Activated CD4-positive, CD25-positive, alpha-beta regulatory T cell treated with anti-CD3 and anti-CD28 coated beads, Interleukin-2, amount 50 U/mL, for 16 hours (primary cell): Measurements from ENCODE around the gene RETN.

Experiments
- DNase-seq: peaks from one replicate; pipeline ENCODE4 v3.0.0-alpha.2; 2020; ENCODE audit warnings: low read depth, low spot score

RETN gene

GRCh38 chr19:7657131-7657751 is 11.6 kb upstream of the RETN start:
- DNase-seq: no peak

GRCh38 chr19:7658219-7658686 is 10.6 kb upstream of the RETN start:
- DNase-seq: no peak

- DNase-seq: no peak
Measured at GRCh38 chr19:7661744-7662538, 6.9 kb upstream of the RETN start.

GRCh38 chr19:7662657-7663056 is 6.2 kb upstream of the RETN start:
- DNase-seq: no peak

DNA sequence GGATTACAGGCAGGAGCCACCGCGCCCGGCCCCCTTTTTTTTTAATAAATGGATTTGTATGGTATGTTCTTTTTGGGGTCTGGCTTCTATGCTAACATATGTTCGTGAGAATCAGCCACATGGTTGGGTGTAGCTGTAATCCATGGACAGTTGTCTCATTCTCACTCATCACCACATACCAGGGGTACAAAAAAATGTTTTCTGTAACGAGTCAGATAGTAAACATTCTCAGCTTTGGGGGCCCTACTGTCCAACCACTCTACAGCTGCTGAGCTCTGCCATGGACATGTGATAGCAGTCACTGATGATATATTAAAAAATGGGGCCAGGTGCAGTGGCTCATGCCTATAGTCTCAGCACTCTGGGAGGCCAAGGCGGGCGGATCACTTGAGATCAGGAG is 5.1 kb upstream of the RETN start:
- no peak for DNase-seq

DNA sequence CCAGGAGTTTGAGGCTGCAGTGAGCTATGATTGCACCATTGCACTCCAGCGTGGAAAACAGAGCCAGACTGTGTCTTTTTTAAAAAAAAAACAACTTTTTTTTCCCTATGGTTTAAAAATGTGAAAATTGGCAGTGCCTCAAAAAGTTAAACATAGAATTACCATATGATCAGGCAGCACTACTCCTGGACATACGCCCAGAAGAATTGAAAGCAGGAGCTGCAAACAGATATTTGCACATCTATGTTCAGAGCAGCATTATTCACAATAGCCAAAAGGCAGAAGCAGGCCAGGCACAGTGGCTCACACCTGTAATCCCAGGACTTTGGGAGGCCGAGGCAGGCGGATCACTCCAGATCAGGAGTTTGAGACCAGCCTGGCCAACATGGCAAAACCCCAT is 3.8 kb upstream of the RETN start:
- DNase-seq: no peak

GRCh38 chr19:7669641-7670040 is 792 bp downstream of the RETN start:
- no peak for DNase-seq

GRCh38 chr19:7670150-7670783 is 1.4 kb downstream of the RETN start:
- no peak for DNase-seq

DNA sequence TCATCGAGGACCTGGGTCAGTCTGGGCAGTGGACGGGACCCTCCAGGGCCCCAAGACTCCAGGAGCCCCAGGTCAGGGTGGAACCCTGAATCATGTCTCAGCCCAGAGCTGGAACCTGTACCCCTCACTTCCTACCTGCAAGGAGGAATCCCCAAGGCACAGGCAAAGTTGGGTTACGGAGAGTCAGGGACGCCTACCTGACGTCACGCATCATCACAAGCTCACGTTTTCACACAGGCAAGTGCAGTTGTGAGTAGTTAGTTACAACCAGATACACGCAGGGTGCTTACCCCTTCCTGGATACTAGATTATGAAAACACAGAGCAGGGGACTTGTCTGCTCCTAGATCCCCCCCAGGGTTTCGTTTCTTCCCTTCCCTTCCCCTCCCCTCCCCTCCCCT is 1.9 kb downstream of the RETN start:
- DNase-seq: no peak

GRCh38 chr19:7672522-7672921 is 3.7 kb downstream of the RETN start:
- no peak for DNase-seq

DNA sequence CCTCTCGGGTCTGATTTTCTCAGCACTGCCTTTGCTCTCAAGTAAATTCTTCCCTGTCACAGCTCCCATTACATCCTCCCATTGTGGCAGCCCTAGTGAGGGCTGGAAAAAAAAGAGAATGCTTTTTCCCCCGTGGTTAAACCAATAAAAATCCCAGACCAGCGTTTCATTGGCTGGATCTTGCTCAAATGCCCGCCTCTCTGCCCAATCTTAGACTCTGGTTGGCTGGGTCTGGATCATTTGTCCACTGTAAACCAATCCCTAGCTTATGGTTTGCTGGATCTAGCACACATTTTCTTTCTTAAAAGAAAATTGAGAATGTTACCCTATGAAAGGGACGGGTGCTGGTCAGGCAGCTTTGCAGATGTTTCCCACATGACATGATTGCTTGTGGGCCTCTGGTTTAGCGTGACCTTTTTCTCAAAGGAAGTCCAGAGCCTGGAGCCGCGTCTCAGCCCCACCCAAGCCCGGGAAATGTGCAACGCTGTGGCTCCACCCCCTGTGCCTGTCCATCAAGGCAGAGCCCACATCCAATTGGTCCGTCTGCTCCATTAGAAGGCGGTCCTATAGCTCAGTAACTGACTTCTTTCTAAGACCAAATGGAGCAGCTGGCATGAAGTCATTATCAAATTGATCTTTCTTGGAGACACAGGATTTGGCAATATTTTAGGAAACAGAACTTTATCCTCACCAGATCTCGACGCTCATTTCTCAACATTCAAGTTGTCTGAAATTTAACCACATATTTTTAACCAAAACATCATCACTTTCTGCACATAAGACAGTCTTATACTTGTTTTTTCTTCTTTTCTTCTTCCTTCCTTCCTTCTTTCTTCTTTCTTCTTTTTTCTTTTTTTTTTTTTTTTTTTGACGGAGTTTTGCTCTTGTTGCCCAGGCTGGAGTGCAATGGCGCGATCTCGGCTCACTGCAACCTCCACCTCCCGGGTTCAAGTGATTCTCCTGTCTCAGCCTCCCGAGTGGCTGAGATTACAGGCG is 5.5 kb downstream of the RETN start:
- no peak for DNase-seq

- DNase-seq: no peak
Measured at GRCh38 chr19:7676376-7676775, 7.5 kb downstream of the RETN start.

DNA sequence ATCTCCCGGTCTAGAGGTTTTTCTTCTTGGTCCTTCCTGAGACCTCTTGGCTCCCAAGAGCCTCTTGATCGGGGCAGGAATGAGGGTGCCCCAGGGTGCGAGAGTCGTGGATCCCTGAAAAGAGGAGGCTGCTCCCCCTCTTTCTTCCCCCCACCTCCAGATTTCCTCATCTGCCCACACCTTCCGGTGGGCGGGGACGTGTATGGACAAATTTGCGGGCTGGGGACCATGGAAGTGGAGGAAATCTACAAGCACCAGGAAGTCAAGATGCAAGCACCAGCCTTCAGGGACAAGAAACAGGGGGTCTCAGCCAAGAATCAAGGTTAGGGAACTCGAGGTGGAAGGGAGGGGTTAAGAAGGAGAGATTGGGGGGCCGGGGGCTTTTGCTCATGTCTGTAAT is 8.0 kb downstream of the RETN start, which contains the start of gene MCEMP1:
MCEMP1 (plus strand) TSS at position 237 of the 400 bp plus-strand sequence; CDS start at position 268, 31 bp downstream.
- no peak for DNase-seq

DNA sequence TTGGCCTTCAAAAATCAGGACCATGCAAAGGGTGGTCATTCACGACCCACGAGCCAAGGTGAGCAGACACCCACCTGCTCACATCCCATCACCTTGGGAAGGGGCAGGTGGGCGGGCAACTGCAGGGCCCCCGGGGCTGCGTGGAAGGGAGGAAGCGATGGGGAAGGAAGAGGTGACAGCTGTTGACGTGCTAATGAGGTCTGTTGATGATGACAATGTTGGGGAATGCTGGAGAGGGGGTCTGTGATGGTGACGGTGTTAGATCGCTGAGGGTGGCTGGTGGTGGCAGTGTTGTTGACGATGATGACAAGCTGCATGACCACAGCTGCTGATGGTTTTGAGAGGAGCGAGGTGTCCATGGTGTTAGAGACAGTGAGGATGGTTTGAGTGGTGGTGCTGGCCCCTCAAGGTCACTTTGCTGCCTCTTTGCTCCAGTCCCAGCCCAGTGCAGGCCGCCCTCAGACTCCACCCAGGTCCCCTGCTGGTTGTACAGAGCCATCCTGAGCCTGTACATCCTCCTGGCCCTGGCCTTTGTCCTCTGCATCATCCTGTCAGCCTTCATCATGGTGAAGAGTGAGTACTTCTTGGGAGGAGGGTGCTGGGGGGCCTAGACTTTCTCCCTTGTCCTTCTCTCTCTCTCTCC is 8.9 kb downstream of the RETN start:
- DNase-seq: no peak

DNA sequence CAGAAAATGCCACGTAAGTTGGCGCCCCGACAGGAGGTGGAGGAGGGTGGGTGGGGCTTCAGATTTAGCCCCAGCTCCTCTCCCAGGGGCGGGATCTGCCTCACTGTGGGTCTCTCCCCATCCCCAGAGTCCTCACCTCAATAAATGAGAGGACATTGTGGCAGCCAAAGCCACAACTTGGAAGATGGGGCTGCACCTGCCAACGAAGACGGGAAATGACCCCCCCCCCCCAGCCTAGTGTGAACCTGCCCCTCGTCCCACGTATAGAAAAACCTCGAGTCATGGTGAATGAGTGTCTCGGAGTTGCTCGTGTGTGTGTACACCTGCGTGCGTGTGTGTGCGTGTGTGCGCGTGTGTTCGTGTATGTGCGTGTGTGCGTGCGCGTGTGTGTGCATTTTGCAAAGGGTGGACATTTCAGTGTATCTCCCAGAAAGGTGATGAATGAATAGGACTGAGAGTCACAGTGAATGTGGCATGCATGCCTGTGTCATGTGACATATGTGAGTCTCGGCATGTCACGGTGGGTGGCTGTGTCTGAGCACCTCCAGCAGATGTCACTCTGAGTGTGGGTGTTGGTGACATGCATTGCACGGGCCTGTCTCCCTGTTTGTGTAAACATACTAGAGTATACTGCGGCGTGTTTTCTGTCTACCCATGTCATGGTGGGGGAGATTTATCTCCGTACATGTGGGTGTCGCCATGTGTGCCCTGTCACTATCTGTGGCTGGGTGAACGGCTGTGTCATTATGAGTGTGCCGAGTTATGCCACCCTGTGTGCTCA is 10.3 kb downstream of the RETN start:
- DNase-seq: peak; percentile 62

DNA sequence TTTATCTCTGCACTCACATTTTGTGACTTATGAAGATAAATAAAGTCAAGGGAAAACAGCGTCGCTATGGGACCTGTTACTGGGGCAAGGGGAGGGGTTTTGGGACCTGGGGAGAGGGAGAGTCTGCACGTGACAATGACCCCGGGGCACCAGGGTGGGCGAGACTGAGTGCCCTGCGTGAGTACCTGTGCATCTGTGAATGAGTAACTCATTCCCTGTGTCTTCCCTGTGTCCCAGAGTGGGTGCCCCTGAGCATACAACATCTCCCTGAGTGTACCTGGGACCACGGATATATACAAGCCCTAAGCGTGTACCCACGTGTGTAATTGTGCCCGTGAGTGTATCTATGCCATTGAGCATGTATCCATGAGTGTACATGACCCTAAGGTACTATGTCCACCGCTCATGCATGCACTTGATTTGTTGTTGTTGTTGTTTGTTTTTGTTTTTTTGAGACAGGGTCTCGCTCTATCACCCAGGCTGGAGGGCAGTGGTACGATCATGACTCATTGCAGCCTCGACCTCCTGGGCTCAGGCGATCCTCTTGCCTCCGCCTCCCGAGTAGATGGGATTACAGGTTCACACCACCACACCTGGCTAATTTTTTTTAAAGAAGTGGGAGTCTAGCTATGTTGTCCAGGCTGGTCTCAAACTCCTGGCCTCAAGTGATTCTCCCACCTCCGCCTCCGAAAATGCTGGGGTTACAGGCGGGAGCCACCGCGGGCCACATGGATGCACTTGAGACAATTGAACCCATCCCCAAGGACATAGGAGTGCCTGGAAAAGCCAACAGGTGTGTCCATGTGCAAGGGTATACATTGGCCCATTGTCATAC is 11.1 kb downstream of the RETN start:
- DNase-seq: no peak

DNA sequence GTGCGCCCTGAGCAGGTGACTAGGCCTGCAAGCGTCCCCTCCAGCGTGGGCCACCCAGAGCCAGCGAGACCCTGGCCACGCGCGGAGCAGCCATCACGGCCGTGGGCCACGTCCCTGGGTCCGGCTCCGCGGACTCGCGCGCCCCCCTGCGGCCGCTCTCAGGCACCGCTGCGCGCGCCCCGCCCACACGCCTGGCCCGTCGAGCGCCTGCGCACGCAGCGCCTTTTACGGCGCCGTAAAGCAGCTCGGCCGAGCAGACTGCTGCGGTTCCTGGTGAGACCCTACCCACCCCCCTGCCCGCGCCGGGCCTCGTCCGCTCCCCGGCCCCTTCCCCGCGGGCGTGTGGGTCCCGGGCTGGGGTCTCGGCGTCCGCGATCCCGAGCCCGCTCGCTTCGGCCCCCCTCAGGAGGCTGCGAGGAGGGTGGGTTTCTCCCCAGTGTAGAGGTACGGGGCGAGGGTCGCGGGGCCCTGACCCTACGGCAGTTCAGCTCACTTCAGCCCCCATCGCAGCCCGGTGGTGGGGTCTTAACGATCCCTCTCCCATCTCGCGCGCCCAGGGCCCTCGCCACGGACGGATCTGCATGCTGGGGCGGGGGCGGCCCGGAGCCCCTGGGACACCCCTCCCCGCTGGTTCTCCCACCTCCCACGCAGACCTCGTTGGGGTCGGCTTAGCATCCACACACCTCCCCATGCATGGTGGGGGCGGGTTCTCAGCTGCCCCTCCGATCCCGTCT is 11.9 kb downstream of the RETN start, which contains the start of gene TRAPPC5:
TRAPPC5 (plus strand) TSS at position 228 of the 734 bp plus-strand sequence. CDS start 1,421 bp downstream, outside the sequence.
- peak; percentile 76 for DNase-seq
